Measurements from ENCODE around the gene GJA5.

GRCh38 chr1:147798731-147799130 is 38.3 kb upstream of the GJA5 start:
- no peak for TF ChIP-seq CTCF (IDR thresholded peaks at IDR 0.05)
- TF ChIP-seq POLR2A (IDR thresholded peaks at IDR 0.05; ENCODE audit: low read depth): no peak
